Measurements from ENCODE around the gene EMID1. TPM values are rescaled to one million over a fixed set of nuclear protein-coding genes. Genes with fewer than 3 reads are reported as not detected.
A peak's percentile ranks its signal among the peaks of the same experiment; 100 is the strongest.

EMID1 gene
- total and polyA plus RNA-seq, 7 donors = 0.13 to 1.3 (median 0.58) TPM

DNA sequence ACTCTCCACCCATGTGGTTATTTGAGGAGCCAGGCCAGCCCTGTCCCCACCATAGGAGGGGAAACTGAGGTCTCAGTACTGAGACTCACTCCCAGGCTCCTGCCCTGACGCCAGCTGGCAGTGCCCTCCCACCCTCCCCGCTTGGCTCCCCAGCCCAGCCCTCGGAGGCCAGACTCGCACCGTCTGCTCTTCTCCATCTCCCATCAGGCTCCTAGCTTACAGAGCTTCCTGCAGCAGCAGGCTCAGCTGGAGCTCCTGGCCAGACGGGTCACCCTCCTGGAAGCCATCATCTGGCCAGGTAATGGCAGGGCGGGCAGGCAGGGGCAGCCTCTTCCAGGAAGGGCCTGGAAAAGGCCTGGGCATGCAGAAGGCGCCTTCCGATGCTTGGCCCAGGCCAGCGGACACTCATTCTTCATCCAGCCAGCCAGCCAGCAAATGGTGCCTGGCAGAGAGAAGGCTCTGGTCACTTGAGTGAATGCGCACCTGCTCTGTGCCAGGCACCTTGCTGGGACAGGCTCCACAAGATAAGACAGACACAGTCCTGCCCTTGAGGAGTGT is 49.4 kb downstream of the EMID1 start:
- no peak overlapping the region for H3K27ac ChIP-seq
- no peaks in the 10 kb centered on the region for H3K27me3 ChIP-seq (ENCODE audit: insufficient read depth in 3 of 3, low read length in 2 of 3)
- peaks cover 0 to 9% of the 10 kb centered on the region in 2 donors for H3K36me3 ChIP-seq (ENCODE audit: insufficient read depth in 1 of 2, low read depth in 1 of 2)
- intact Hi-C loops (cut with DNase I) = no loop called here
- ATAC-seq (no peak), DNase-seq (no peak)
- WGBS, 3 donors = 94 to 96% (median 95%) methylated on average over 11 of the region's 11 CpGs
- H3K4me1 ChIP-seq = no peaks in the 10 kb centered on the region
- H3K4me3 ChIP-seq = no peak overlapping the region
- TF ChIP-seq, protein P1, sequence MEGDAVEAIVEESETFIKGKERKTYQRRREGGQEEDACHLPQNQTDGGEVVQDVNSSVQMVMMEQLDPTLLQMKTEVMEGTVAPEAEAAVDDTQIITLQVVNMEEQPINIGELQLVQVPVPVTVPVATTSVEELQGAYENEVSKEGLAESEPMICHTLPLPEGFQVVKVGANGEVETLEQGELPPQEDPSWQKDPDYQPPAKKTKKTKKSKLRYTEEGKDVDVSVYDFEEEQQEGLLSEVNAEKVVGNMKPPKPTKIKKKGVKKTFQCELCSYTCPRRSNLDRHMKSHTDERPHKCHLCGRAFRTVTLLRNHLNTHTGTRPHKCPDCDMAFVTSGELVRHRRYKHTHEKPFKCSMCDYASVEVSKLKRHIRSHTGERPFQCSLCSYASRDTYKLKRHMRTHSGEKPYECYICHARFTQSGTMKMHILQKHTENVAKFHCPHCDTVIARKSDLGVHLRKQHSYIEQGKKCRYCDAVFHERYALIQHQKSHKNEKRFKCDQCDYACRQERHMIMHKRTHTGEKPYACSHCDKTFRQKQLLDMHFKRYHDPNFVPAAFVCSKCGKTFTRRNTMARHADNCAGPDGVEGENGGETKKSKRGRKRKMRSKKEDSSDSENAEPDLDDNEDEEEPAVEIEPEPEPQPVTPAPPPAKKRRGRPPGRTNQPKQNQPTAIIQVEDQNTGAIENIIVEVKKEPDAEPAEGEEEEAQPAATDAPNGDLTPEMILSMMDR (IDR thresholded peaks at IDR 0.05) = no peak
- H3K9me3 ChIP-seq = no peaks in the 10 kb centered on the region

DNA sequence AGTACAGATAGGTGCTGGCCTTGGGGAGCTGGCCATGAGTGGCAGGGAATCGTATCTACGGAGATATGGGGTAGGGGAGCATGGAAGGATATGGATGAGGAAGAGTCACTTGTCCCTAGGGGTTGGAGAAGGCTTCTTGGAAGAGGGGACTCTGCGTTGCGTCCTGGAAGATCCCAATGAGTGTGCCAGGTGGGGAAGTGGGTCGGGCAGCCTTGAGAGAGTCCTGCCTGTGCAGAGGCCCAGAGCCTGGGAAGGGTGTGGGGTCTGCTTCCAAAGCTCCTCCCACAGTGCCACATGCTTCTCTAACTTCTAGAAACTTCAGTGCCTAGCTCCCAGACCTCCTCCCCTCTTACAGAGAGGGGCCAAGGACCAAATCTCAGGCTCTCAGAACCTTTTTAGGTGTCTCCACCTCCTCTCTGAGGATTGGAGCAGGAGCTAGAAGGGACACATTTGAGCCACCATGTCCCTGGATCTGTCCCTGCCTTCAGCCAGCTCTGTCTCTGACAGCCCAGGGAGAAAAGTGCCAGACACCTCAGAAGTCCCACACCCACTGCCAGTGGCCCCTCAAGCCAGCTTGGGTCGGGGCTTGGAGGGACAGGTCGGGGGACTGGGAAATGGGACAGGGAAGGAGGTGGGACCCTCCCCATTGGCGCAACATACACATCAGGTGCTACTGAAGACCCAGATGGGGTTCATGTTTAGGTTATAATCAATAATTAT is 51.1 kb downstream of the EMID1 start:
- no peak overlapping the region for H3K27ac ChIP-seq
- peaks cover 0 to 15% of the 10 kb centered on the region in 2 donors for H3K36me3 ChIP-seq (ENCODE audit: insufficient read depth in 1 of 2, low read depth in 1 of 2)
- H3K4me3 ChIP-seq = no peak overlapping the region
- TF ChIP-seq, protein P1 (IDR thresholded peaks at IDR 0.05) = no peak
- H3K9me3 ChIP-seq = no peaks in the 10 kb centered on the region
- no peaks in the 10 kb centered on the region for H3K4me1 ChIP-seq
- ATAC-seq (no peak), DNase-seq (no peak)
- WGBS, 3 donors = 85 to 89% (median 88%) methylated on average over 8 of the region's 8 CpGs
- intact Hi-C loops (cut with DNase I) = no loop called here
- H3K27me3 ChIP-seq (ENCODE audit: insufficient read depth in 3 of 3, low read length in 2 of 3) = no peaks in the 10 kb centered on the region

DNA sequence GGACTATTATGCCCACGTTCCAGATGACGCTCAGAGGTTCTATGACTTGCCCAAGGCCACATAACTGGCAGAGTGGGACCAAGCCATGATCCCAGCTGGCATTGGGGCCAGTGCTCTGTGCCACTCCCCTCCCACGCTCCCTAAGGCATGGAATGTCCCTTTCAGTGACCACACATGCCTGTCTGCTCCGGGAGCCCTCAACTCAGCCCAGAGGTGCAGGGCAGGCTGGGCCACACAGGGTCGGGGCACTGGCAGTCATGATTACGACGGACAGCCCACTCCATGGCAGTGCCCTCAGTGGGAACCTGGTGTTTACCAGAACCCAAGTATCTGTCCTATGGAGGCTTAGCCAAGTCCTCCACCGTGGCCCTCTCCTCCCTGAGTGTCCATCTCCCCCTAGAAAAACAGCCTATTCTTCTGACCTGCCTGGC is 52.1 kb downstream of the EMID1 start:
- intact Hi-C loops (cut with DNase I) = no loop called here
- Histone ChIP-seq H3K27me3 (ENCODE audit: insufficient read depth in 3 of 3, low read length in 2 of 3) (no peaks in the 10 kb centered on the region), H3K4me3 (no peak overlapping the region), H3K27ac (no peak overlapping the region), H3K36me3 (ENCODE audit: insufficient read depth in 1 of 2, low read depth in 1 of 2) (peaks cover 0 to 20% of the 10 kb centered on the region in 2 donors), H3K9me3 (no peaks in the 10 kb centered on the region), H3K4me1 (no peaks in the 10 kb centered on the region)
- DNase-seq (no peak), ATAC-seq (peak in 3 of 4 donors; percentile 9 to 36 (median 21))
- WGBS, 3 donors = 41 to 80% (median 53%) methylated on average over 8 of the region's 8 CpGs
- TF ChIP-seq, protein P1 (IDR thresholded peaks at IDR 0.05) = no peak

DNA sequence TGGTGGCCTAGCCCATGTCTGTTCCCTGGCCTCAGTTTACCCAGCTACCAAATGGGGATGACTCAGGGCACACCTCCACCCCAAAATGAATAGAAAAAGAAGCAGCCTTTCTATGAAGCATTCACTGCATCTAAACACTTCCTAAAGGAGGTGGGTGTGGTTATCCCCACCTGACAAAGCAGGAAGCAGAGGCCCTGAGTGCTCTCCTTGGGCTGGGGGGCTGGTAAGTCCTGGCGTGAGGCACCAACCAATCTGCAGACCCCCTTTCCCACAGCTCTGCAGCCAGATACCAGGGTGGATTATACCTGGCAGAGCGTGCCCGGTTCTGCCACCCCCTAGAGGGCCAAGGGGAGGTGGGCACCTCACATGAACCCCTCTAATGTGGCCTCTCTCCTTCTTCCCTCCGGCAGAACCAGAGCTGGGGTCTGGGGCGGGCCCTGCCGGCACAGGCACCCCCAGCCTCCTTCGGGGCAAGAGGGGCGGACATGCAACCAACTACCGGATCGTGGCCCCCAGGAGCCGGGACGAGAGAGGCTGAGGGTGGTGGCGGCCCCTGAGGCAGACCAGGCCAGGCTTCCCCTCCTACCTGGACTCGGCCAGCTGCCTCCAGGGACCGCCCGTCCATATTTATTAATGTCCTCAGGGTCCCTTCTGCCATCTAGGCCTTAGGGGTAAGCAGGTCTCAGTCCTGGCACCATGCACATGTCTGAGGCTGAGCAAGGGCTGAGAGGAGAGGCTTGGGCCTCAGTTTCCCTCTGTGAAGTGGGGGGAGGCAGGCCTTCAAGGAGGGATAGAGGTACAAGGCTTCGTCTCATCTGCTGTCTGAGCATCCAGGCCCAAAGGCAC is 52.9 kb downstream of the EMID1 start:
- WGBS, 3 donors = 89 to 95% (median 92%) methylated on average over 17 of the region's 17 CpGs
- no peak overlapping the region for H3K27ac ChIP-seq
- ATAC-seq (no peak), DNase-seq (no peak)
- TF ChIP-seq, protein P1 (IDR thresholded peaks at IDR 0.05) = no peak
- no peaks in the 10 kb centered on the region for H3K27me3 ChIP-seq (ENCODE audit: insufficient read depth in 3 of 3, low read length in 2 of 3)
- peaks cover 0 to 21% of the 10 kb centered on the region in 2 donors for H3K36me3 ChIP-seq (ENCODE audit: insufficient read depth in 1 of 2, low read depth in 1 of 2)
- no peaks in the 10 kb centered on the region for H3K9me3 ChIP-seq
- peaks cover 5% of the 10 kb centered on the region for H3K4me1 ChIP-seq
- H3K4me3 ChIP-seq = no peak overlapping the region
- intact Hi-C loops (cut with DNase I) = no loop called here

Data from psoas muscle (tissue), 8 donors.